CD4-positive, alpha-beta T cell treated with Interleukin-17A for 4 hours (primary cell): Measurements from ENCODE around the gene SLC41A3.
"Not testable (repeated sequence)": the region's sequence is repeated elsewhere in the genome, so short reads cannot be mapped to it uniquely, and the experiment has no call there.

Experiments used
- DNase-seq: peaks from one replicate; pipeline ENCODE4 v3.0.0-alpha.2; 2020; ENCODE audit warnings: mixed read lengths

The SLC41A3 gene

DNA sequence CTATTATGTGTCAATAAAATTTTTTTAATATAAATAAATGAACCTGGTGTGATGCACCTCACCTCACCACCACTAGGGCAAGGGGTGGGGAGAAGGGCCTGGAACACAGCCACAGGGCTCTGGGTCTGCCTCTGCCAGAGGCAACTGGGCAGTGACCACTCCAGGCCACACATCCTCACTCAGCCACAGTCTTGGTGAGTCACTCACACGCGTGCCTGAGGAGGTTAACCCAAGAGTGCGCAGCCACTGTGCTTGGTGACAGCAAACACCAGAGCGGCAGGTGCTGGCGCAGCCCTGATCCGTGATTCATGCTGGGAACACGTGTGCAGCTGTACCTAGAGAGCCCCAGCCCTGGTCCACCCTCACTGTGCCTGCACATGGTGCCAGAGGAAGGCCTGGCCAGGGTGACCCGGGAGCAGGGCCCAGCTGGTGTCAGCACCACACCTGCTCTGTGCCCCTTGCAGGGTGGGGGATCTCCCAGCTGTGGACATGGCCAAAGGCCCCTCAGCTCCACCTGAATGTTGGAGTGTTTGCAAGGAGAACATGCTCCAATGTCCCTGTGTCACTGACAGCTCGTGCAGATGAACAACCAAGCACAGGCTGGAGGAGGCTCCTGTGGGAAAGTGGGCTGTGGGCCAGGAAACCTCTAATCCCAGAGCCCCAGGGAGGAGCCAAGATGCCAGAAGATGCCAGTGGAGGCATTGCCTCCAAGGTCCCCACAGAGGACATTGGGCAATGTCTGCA, 2.1 kb downstream of the SLC41A3 start:
- peak; percentile 20 for DNase-seq

GRCh38 chr3:126080970-126081369, 3.0 kb downstream of the SLC41A3 start:
- DNase-seq: no peak

- DNase-seq: no peak
These were observed 5.1 kb downstream of the SLC41A3 start for GRCh38 chr3:126078866-126079265.

DNA sequence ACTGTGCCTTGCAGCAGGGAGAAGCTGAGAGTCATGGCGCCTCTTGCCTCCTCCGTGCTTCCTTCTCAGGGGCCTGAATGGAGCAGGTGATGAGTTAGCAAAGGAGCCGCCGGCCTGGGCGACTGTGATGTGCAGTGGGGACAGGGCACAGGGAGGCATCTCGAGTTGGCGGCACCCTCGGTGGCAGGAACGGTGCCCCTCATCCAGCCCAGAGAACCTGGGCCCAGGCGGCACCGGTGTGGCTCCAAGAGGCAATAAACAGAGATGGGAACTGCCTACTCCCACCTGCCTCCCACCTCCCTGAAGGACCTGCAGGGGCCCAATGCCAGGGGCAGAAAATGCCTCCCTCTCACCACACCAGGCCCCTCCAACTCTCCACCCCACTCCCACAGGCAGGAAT, 6.2 kb downstream of the SLC41A3 start:
- no peak for DNase-seq

DNA sequence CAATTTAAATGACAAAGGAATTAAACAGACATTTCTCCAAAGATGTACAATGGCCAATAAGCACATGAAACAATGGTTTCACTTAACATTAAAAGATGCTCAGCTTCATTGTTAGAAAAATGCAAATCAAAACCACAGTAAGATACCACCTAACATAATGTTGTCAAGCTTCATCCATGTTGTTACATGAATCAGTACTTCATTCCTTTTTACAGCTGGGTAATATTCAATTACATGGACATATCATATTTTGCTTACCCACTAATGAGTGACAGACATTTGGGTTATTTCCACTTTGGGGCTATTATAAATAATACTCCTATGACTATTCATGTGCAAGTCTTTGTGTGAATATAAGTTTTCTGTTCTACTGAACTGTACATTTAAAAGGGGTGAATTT, 7.8 kb downstream of the SLC41A3 start:
- no peak for DNase-seq

DNA sequence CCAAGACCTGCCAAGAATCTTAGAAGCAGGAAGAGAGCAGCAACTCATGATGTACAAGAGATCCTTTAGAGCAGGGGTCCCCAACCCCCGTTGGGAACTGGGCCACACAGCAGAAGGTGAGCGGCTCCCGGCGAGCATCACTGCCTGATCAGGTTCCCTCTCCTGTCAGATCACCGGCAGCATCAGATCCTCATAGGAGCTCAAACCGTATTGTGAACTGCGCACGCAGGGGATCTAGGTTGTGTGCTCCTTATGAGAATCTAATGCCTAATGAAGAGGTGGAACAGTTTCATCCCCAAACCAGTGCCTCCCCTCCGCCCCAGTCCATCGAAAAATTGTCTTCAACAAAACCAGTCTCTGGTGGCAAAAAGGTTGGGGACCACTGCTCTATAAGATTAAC, 13.8 kb downstream of the SLC41A3 start:
- DNase-seq: no peak

DNA sequence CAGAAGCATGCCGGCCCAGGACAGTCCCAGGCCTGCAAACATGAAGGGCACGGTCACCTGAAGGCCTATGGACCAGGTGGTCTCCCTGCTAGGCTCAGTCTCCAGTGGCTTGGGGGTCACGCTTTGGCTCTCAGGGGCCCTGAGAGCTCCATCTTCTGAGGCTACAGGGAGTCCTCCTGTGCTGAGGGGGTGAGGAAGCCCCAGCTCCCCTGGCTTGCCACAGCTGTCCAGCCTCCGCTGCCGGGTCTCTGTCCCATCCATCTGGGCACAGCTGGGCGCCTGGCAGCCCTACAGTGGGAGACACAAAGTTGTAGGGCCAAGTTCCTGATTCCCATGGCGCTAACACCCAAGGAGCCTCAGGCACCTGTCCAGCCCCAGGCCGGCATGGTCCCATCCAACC, 16.0 kb downstream of the SLC41A3 start:
- no peak for DNase-seq

DNA sequence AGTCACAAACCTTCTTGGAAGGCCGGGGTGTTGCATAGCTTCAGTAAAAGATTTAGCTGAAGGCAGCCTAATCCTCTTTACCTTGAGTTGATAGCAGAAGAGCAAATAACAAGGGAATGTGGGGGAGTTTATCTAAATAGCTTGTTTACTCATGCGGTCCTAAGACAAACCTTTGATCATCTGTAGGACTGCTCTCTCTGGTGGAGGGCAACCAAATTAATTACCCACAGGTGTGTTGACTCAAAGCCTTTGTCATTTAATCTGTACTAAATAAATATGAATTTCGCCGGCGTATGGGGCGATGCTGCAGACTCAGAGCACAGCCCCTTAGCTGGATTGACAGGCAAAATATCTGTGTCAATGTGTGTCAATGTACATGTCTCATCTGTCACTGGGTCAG, 17.2 kb downstream of the SLC41A3 start:
- not testable (repeated sequence) for DNase-seq

DNA sequence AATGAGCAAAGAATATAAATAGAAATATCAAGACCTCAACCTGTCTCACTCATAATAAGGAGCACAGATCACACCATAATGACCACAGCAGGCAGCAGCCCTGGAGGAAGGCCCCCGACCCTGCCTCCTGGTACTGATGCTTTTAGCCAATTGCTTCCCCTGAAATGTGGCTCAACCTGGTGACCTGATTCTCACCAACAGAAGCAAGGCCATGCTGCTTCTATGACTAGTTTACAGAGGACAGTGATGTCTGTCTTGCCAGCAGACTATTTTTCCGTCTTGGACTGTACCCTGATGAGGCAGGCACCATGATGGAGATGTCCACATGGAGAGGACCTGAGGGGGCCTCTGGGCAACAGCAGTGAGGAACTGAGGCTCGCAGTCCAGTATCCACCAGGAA, 18.0 kb downstream of the SLC41A3 start:
- no peak for DNase-seq

GRCh38 chr3:126064627-126065258, 19.2 kb downstream of the SLC41A3 start:
- DNase-seq: no peak

DNA sequence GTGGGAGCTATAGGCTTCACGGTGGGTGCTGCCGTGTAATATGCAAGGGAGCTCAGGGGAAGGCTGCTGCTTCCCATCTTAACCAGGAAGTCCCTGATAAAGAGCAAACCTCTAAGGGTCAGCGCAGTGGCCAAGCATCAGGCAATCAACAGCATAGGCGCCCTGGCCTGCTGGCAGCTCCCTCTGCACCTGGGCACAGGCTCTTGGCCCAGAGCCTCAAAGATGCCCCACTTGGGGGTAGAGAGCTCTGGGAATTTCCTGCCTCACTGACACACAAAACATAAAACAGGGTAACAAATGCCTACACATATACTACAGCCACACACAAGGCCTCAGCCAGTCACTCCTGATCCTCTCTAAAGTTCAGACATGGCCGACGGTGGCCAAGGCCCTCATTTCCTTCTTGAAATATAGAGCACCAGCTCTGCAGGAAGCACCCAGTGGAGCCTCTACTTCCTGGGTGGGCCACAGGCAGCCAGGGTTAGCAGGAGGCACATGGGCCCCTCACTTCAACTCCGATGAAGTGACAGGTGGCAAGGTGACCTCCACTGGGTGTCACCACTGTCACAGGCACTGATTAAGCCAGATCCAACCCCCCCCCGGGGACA, 20.5 kb downstream of the SLC41A3 start:
- no peak for DNase-seq

GRCh38 chr3:126061301-126062032, 22.5 kb downstream of the SLC41A3 start:
- DNase-seq: no peak

DNA sequence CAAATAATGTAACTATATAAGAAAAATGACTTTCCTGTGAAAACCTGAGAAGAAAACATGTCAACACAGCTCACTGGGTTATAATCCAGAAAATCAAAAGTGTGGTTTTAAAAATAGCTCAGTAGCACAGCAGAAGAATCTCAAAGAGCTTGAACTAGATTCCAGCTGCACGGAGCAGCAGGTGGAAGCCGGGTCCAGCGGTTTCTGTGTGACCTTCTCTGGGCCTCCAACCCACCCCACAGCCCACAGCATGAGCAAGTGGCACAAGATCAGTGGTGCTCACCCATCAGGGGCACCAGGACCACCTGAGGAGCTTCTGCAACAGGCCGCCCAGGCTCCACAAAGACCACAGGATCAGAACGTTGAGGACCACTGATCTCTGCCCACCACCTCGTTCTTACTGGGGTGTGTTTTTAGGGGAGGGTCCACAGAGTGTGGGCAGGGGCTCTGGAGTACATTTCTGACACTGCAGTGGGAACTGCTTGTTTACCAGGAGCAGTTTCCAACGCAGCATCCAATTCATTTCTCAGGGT, 23.2 kb downstream of the SLC41A3 start:
- DNase-seq: no peak

GRCh38 chr3:126058666-126059065, 25.3 kb downstream of the SLC41A3 start:
- DNase-seq: no peak

- no peak for DNase-seq
These were observed 26.0 kb downstream of the SLC41A3 start for GRCh38 chr3:126057936-126058335.

DNA sequence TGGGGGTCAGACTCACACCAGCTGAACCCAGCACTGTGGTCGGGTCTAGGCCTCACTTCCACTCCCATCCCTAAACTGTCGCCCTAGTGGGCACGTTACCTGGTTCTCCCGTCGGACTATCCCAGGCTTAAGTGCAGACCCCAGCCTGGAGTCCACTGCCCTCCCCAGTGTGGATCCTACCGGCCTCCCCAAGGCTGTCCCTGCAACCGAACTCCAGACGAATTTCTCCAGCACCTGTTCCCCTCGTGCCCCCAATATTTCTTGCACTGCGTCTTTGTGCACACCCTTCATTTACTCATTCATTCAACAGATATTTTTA, 26.5 kb downstream of the SLC41A3 start:
- DNase-seq: no peak

DNA sequence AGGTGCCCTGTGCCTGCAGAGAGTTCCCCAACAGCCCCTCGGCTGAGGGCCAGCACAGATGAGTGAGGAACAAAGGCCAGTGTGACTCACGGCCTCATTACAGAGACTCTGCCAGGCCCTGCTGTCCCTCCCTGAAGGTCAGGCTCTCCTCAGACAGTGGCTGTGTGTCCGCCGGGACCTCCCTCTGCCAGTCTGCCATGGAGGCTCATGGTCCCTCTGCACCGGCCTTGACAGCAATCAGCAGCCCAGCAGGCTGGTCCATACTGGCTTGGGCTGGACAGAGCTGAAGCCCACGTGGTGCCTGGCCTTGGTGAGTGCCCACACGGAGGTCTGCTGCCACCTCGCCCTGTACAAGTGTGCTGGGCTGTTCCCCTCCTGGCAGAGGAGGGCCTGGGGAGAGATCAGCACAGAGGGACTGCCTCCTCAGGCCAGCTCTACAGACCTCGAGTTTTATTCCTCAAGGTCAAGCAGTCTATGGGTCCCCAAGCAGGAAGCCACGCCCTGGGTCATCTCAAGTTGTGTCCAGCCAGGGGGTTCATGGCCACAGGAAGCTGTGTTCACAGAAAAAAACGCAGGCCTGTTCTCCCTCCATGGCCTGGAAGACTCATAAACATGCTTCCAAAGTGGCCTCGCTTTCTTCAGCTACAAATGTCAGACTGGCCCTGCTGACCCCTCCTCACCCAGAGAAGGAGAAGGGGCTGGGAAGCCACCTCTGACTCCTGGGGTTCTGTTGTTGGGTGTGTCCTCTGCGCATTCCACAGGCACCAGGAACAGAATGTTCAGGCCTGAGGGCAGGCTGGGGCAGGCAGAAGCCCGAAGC, 27.0 kb downstream of the SLC41A3 start:
- no peak for DNase-seq

DNA sequence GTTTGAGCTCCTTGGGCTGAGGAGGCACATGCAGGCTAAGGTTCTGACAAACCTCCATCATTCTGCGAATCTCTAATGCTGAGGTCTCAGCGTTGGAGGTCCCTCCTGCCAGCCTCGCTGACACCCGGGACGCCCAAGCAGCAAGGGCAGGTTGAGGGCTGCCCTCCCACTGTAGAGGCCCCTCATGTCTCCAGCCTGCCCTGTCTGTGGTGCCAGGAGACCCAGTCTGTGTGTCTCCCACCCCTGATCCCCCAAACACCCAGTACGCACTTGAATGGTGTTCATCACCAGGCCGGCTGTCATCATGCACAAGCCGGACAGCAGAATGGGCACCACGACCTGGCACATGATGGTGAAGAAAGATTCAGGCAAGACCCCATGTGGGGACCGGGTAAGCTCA, 27.8 kb downstream of the SLC41A3 start:
- no peak for DNase-seq

DNA sequence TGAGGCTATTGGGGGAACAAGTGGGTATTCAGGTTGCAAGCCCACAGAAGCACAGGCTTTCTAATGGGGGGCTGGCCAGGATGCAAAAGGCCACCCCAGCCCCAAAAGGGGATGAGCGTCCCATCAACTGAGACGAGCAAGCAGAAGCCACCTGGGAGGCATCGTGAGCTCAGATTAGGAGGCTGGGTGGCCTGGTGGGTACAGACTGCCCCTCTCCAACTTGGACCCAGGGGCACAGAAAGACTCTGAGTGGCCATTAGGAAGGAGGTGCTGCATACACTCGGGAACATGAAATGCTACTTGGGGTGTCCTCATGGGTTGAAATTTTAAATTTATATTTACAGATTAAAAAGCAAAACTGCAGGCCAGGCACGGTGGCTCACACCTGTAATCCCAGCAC, 29.1 kb downstream of the SLC41A3 start:
- no peak for DNase-seq

GRCh38 chr3:126053949-126054569, 29.9 kb downstream of the SLC41A3 start:
- no peak for DNase-seq

DNA sequence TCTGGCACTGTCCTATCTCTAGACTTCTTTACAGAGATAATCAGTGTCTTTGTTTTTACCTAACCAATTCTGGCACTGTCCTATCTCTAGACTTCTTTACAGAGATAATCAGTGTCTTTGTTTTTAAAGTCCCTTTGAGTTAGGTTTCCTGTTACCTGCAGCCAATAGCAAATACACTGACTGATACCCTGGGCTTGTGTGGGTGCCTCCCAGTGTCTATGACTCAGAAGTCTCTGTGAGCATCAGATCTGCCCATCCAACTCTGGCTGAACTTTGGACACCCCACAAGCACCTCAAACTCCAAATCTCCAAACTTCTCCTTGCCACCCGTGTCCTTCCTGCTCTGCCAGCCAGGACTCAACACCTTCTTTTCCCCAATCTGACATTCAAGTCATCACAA, 30.4 kb downstream of the SLC41A3 start:
- no peak for DNase-seq
